ENCODE results near the gene NCL. TPM values are rescaled to one million over a fixed set of nuclear protein-coding genes. Genes with fewer than 3 reads are reported as not detected.
A peak's percentile ranks its signal among the peaks of the same experiment; 100 is the strongest.

NCL gene
- total RNA-seq (382 TPM), polyA plus RNA-seq (ENCODE audit: insufficient read depth, low read depth, low replicate concordance) (191 TPM)
- long read RNA-seq, donor 1, full-length matches to known transcripts, result 37 of 5,642 reads
- long read RNA-seq, donor 1, partial matches to known transcripts, result 5,376 of 5,642 reads
- long read RNA-seq, donor 1, other reads (novel, unspliced or antisense), result 229 of 5,642 reads
- long read RNA-seq, donor 2, full-length matches to known transcripts, result 58 of 4,298 reads
- long read RNA-seq, donor 2, partial matches to known transcripts, result 4,020 of 4,298 reads
- long read RNA-seq, donor 2, other reads (novel, unspliced or antisense), result 220 of 4,298 reads
- long read RNA-seq, donor 3, full-length matches to known transcripts, result 86 of 6,578 reads
- long read RNA-seq, donor 3, partial matches to known transcripts, result 6,289 of 6,578 reads
- long read RNA-seq, donor 3, other reads (novel, unspliced or antisense), result 203 of 6,578 reads
- long read RNA-seq, donor 4, full-length matches to known transcripts, result 55 of 5,324 reads
- long read RNA-seq, donor 4, partial matches to known transcripts, result 5,110 of 5,324 reads
- long read RNA-seq, donor 4, other reads (novel, unspliced or antisense), result 159 of 5,324 reads
- long read RNA-seq, donor 5, full-length matches to known transcripts, result 3 of 332 reads
- long read RNA-seq, donor 5, partial matches to known transcripts, result 314 of 332 reads
- long read RNA-seq, donor 5, other reads (novel, unspliced or antisense), result 15 of 332 reads
- long read RNA-seq, donor 6, full-length matches to known transcripts, result 70 of 6,504 reads
- long read RNA-seq, donor 6, partial matches to known transcripts, result 6,154 of 6,504 reads
- long read RNA-seq, donor 6, other reads (novel, unspliced or antisense), result 280 of 6,504 reads
- long read RNA-seq, donor 7, full-length matches to known transcripts, result 233 of 292 reads
- long read RNA-seq, donor 7, partial matches to known transcripts, result 27 of 292 reads
- long read RNA-seq, donor 7, other reads (novel, unspliced or antisense), result 32 of 292 reads
- long read RNA-seq, donor 8, full-length matches to known transcripts, result 30 of 5,979 reads
- long read RNA-seq, donor 8, partial matches to known transcripts, result 5,788 of 5,979 reads
- long read RNA-seq, donor 8, other reads (novel, unspliced or antisense), result 161 of 5,979 reads
- long read RNA-seq, donor 9, full-length matches to known transcripts, result 22 of 2,808 reads
- long read RNA-seq, donor 9, partial matches to known transcripts, result 2,668 of 2,808 reads
- long read RNA-seq, donor 9, other reads (novel, unspliced or antisense), result 118 of 2,808 reads
- long read RNA-seq, donor 10, full-length matches to known transcripts, result 37 of 5,992 reads
- long read RNA-seq, donor 10, partial matches to known transcripts, result 5,693 of 5,992 reads
- long read RNA-seq, donor 10, other reads (novel, unspliced or antisense), result 262 of 5,992 reads

- H3K27ac ChIP-seq (ENCODE audit: low read depth in 2 of 2, low read length in 2 of 2), result peak within 1 kb of the TSS; percentile 98 to 100
- FAIRE-seq (no peak), DNase-seq (peak; percentile 68 to 95 (median 94))
- no peak for TF ChIP-seq CTCF (IDR thresholded peaks at IDR 0.05; ENCODE audit: borderline replicate concordance, extremely low read depth, insufficient read depth)
- peak within 1 kb of the TSS; percentile 87 to 91 (median 88) for H3K4me3 ChIP-seq (ENCODE audit: low read length in 3 of 3)
- H3K36me3 ChIP-seq (ENCODE audit: control insufficient read depth in 2 of 3, insufficient read depth in 3 of 3, low read length in 3 of 3), result peaks cover 22 to 36% (median 34%) of the 10 kb centered on the region in 3 donors
- H3K9me3 ChIP-seq (ENCODE audit: control insufficient read depth in 2 of 3, insufficient read depth in 1 of 3, low read length in 3 of 3), result no peaks in the 10 kb centered on the region
- intact Hi-C loops (cut with DNase I), result no loop called here
- H3K4me1 ChIP-seq (ENCODE audit: control insufficient read depth in 2 of 3, insufficient read depth in 2 of 3, low read depth in 1 of 3, low read length in 3 of 3), result peaks cover 0 to 22% (median 8%) of the 10 kb centered on the region in 3 donors
- H3K27me3 ChIP-seq (ENCODE audit: control insufficient read depth, insufficient read depth, low read length), result no peaks in the 10 kb centered on the region
- peak within 1 kb of the TSS; percentile 31 to 95 (median 81) for H3K9ac ChIP-seq (ENCODE audit: low read length in 3 of 3)
These were observed at the start of gene NCL for GRCh38 chr2:231463698-231464575. Gene NCL, minus strand, starts transcription at chr2:231464484. Its CDS starts 131 bp downstream, at chr2:231464353.

- Histone ChIP-seq H3K9ac (ENCODE audit: low read length in 3 of 3) (peak overlapping the region; percentile 38 to 92 (median 84)), H3K4me1 (ENCODE audit: control insufficient read depth in 2 of 3, insufficient read depth in 2 of 3, low read depth in 1 of 3, low read length in 3 of 3) (peaks cover 0 to 6% (median 0%) of the 10 kb centered on the region in 3 donors), H3K27ac (ENCODE audit: low read depth in 2 of 2, low read length in 2 of 2) (peak overlapping the region; percentile 43 to 81), H3K4me3 (ENCODE audit: low read length in 3 of 3) (peak overlapping the region; percentile 67 to 97 (median 91)), H3K9me3 (ENCODE audit: control insufficient read depth in 2 of 3, insufficient read depth in 1 of 3, low read length in 3 of 3) (no peaks in the 10 kb centered on the region), H3K27me3 (ENCODE audit: control insufficient read depth, insufficient read depth, low read length) (no peaks in the 10 kb centered on the region), H3K36me3 (ENCODE audit: control insufficient read depth in 2 of 3, insufficient read depth in 3 of 3, low read length in 3 of 3) (no peaks in the 10 kb centered on the region)
- no peak for FAIRE-seq
- DNase-seq, result no peak
- intact Hi-C loops (cut with DNase I), result no loop called here
- no peak for TF ChIP-seq CTCF (IDR thresholded peaks at IDR 0.05; ENCODE audit: borderline replicate concordance, extremely low read depth, insufficient read depth)
These were observed 49.5 kb upstream of the NCL start for GRCh38 chr2:231513746-231514224.
